ENCODE data around the gene DMD.

Gene DMD

GRCh38 chrX:33053001-33053400 is 158.3 kb downstream of the DMD start:
- no peak for DNase-seq
- no peak overlapping the region for H3K27ac ChIP-seq
- no peaks in the 10 kb centered on the region for H3K27me3 ChIP-seq (replicated peaks)
- no peak for TF ChIP-seq CTCF (IDR thresholded peaks at IDR 0.05; ENCODE audit: low read depth, low read length, missing control alignments)
- no peak overlapping the region for H3K4me3 ChIP-seq (ENCODE audit: low read depth, low read length)
- no peaks in the 10 kb centered on the region for H3K36me3 ChIP-seq (replicated peaks)
- in situ Hi-C loops (cut with HindIII; ENCODE audit: low pct_ligation_motif_present, low sequenced_read_pairs) = no loop called here

DNA sequence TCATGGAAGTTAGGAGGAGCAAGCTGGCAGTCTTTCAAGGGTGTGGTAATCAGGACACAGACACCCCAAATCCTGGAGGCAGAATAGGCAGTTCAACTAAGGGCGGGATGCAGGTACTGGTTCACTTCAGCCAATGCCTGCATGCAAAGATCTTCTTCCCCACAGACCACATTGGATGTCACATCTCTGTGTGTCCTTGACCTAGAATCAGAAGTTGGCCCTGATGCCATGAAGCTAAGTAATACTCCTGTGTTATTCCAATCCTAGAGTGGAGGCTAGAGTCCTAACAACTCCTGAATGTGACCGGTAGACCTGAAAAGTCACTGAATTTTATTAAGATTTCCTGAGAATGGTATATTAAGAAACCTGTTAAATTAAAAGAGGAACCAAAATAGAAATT is 165.5 kb downstream of the DMD start:
- DNase-seq = no peak
- Histone ChIP-seq H3K4me3 (ENCODE audit: low read depth, low read length) (no peak overlapping the region), H3K27ac (no peak overlapping the region), H3K27me3 (replicated peaks) (no peaks in the 10 kb centered on the region), H3K36me3 (replicated peaks) (no peaks in the 10 kb centered on the region)
- no peak for TF ChIP-seq CTCF (IDR thresholded peaks at IDR 0.05; ENCODE audit: low read depth, low read length, missing control alignments)
- in situ Hi-C loops (cut with HindIII; ENCODE audit: low pct_ligation_motif_present, low sequenced_read_pairs) = no loop called here

GRCh38 chrX:33045245-33045644 is 166.1 kb downstream of the DMD start:
- in situ Hi-C loops (cut with HindIII; ENCODE audit: low pct_ligation_motif_present, low sequenced_read_pairs) = no loop called here
- no peak for DNase-seq
- no peaks in the 10 kb centered on the region for H3K27me3 ChIP-seq (replicated peaks)

GRCh38 chrX:33041141-33041540 is 170.2 kb downstream of the DMD start:
- TF ChIP-seq CTCF (IDR thresholded peaks at IDR 0.05; ENCODE audit: low read depth, low read length, missing control alignments) = no peak
- DNase-seq = no peak
- no peaks in the 10 kb centered on the region for H3K36me3 ChIP-seq (replicated peaks)
- H3K4me3 ChIP-seq (ENCODE audit: low read depth, low read length) = no peak overlapping the region
- in situ Hi-C loops (cut with HindIII; ENCODE audit: low pct_ligation_motif_present, low sequenced_read_pairs) = no loop called here
- no peaks in the 10 kb centered on the region for H3K27me3 ChIP-seq (replicated peaks)
- H3K27ac ChIP-seq = no peak overlapping the region

More at GRCh38 chrX:33045245-33045644, 166.1 kb downstream of the DMD start:
- Histone ChIP-seq H3K36me3 (replicated peaks) (no peaks in the 10 kb centered on the region), H3K27ac (no peak overlapping the region), H3K4me3 (ENCODE audit: low read depth, low read length) (no peak overlapping the region)
- TF ChIP-seq CTCF (IDR thresholded peaks at IDR 0.05; ENCODE audit: low read depth, low read length, missing control alignments) = no peak

DNA sequence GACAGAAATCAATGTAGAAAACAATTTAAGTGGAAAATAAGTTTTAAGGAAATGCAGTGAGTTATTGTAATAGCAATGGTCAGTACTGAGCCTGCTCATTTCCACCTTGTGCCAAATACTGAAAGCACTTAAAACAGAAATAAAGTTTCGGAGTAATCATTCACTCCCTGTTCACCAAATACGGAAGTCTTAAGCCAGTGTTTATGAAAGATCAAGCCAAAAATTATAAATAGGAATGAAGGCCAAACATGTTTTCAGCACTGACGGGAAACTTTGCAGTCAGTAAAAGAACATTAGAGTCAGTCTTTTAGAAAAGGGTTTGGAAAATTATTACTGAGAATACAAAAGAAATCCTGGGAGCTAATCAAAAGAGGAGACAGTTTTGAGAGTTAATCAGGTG is 178.6 kb downstream of the DMD start:
- Histone ChIP-seq H3K36me3 (replicated peaks) (no peaks in the 10 kb centered on the region), H3K27ac (no peak overlapping the region), H3K27me3 (replicated peaks) (no peaks in the 10 kb centered on the region), H3K4me3 (ENCODE audit: low read depth, low read length) (no peak overlapping the region)
- TF ChIP-seq CTCF (IDR thresholded peaks at IDR 0.05; ENCODE audit: low read depth, low read length, missing control alignments) = no peak
- DNase-seq = no peak
- in situ Hi-C loops (cut with HindIII; ENCODE audit: low pct_ligation_motif_present, low sequenced_read_pairs) = no loop called here

DNA sequence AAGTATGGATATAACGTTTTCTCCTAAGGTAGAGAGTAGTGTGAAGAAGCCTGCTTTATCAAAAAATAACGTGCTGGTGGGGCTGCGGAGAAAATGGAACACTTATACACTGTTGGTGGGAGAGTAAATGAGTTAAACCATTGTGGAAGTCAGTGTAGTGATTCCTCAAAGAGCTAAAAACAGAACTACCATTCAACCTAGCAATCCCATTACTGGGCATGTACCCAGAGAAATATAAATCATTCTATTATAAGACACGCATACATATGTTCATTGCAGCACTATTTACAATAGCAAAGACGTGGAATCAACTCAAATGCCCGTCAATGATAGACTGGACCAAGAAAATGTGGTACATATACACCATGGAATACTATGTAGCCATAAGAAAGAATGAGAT is 196.4 kb downstream of the DMD start:
- no peak overlapping the region for H3K4me3 ChIP-seq (ENCODE audit: low read depth, low read length)
- no peak for TF ChIP-seq CTCF (IDR thresholded peaks at IDR 0.05; ENCODE audit: low read depth, low read length, missing control alignments)
- in situ Hi-C loops (cut with HindIII; ENCODE audit: low pct_ligation_motif_present, low sequenced_read_pairs) = no loop called here
- H3K27me3 ChIP-seq (replicated peaks) = no peaks in the 10 kb centered on the region
- H3K27ac ChIP-seq = no peak overlapping the region
- no peak for DNase-seq
- H3K36me3 ChIP-seq (replicated peaks) = no peaks in the 10 kb centered on the region

All from brain microvascular endothelial cell (primary cell).